NCI-H2171 treated with DMSO at 0.1 percent for 48 hours (cell line): ENCODE results near the gene RAB37.

ENCODE experiments used
- DNase-seq: peaks from one replicate; lab custom pipeline; 2025; lab: John Stamatoyannopoulos, UW

The RAB37 gene

DNA sequence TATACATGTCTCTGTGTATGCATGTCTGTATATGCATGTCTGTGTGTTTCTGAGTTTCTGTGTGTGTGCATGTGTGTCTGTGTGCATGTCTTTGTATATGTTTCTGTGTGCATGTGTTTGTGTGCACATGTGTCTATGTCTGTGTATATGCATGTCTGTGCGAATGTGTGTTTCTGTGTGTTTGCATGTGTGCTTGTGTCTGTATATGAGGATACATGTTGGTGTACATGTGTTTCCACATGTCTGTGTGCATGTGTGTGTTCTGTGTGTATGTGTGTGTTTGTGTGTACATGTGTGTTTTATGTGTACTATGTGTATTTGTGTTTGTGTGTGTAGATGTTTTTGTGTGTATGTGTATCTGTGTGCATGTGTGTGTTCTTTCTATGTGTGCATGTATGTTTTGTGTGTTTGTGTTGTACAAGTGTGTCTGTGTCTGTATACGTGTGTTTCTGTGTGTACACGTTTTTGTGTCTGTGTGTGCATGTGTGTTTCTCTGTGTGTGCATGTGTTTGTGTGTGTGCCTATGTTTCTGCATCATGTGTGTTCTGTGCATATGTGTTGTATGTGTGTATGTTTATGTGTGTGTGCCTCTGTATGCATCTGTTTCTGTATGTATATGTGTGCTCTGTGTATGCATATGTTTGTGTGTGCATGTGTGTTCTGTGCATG, 8.9 kb upstream of the RAB37 start:
- DNase-seq = no peak

GRCh38 chr17:74728702-74729075, 8.4 kb upstream of the RAB37 start:
- no peak for DNase-seq

DNA sequence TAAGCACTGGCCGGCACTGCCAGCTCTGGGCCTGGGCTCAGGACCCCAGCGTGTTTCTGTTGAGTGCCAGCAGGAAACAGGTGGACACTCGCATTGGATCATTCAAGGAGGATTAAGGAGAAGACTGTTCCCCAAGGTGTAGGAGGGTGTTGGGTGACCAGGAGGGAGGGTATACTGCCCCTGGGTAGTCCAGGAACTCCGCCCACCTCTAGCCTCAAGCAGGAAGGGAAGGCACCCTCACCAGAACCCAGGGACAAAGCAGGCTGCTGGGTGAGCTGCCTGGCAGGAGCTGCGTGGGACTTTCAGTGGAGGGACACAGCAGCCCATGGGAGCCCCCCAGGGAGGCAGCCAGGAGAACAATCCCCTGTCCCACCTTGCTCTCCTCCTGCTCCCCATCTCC, 7.7 kb upstream of the RAB37 start:
- no peak for DNase-seq

GRCh38 chr17:74729866-74730265, 7.2 kb upstream of the RAB37 start:
- no peak for DNase-seq

GRCh38 chr17:74730491-74731346, 6.3 kb upstream of the RAB37 start:
- no peak for DNase-seq

- DNase-seq = no peak
These were observed 5.8 kb upstream of the RAB37 start for GRCh38 chr17:74731347-74731605.

DNA sequence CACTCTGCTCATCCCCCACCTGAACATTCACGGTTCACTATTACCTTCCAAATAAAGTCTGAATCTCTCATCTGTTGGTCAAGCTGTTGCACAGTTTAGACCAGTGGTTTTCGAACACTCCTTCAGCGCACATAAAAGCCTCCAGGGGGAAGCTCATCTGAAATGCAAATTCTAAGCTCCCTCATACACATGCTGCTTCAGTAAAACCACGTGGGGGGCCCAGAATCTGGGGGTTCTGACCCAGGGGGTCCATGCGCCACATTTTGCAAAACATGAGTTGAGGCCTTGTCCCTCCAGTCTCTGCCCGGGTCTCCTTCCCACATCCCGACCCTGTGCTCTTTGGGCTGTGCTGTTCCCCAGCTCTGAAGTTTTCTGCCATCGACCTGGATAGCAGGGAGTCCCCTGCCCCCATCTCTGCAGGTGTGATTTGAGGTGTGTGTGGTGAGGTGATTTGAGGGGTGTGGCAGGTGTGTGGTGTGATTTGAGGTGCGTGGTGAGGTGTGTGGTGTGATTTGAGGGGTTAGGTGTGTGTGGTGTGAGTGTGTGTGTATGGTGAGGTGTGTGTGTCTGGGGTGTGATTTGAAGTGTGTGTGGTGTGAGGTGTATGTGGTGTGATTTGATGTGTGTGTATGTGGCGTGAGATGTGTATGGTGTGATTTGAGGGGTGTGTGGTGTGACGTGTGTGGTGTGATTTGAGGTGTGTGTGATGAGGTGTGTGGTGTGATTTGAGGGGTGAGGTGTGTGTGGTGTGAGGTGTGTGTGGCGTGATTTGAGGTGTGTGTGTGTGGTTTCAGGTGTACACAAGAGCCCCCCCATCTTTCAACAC, 4.8 kb upstream of the RAB37 start:
- no peak for DNase-seq

DNA sequence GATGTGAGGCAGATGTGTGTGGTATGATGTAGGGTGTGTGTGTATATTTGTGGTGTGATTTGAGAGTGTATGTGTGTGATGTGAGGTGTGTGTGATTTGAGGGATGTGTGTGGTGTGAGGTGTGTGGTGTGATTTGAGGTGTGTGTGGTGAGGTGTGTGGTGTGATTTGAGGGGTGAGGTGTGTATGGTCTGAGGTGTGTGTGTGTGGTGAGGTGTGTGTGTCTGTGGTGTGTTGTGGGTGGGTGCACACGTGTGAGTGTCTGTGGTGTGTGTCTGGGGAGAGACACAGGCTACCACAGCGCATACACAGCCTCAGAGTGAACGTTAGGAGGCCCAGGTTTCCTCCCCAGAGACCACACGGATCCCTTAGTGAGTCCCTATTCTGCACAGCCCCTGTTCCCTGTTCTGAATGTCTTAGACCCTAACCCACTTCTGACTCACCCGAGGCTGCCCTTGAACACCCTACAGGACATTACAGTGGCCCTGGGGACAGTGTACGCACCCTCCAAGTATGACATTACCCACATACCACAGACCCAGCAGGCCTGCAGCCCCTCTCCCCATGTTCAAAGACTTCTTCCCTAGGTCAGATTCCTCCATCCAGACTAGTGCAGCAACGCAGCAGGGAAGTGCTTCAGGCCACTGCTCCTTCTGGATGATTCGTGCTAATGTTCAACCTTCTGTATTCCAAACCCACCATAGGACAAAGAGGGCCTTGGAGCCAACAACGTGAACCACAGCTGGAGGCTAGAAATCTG, 3.5 kb upstream of the RAB37 start:
- DNase-seq = no peak

DNA sequence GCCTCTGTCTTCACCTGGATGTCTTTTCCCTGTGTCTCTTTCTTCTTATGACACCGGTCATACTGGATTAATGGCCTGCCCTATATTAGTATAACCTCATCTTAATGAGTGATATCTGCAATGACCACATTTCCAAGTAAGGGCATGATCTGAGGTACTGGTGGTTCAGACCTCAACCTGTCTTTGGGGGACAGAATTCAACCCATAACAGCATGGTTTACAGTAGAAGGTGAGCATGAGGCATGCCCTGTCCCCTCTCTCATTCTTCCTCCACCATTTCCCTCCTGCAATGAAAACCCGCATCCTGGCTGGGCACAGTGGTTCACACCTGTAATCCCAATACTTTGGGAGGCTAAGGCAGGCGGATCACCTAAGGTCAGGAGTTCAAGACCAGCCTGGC, 2.8 kb upstream of the RAB37 start:
- no peak for DNase-seq

DNA sequence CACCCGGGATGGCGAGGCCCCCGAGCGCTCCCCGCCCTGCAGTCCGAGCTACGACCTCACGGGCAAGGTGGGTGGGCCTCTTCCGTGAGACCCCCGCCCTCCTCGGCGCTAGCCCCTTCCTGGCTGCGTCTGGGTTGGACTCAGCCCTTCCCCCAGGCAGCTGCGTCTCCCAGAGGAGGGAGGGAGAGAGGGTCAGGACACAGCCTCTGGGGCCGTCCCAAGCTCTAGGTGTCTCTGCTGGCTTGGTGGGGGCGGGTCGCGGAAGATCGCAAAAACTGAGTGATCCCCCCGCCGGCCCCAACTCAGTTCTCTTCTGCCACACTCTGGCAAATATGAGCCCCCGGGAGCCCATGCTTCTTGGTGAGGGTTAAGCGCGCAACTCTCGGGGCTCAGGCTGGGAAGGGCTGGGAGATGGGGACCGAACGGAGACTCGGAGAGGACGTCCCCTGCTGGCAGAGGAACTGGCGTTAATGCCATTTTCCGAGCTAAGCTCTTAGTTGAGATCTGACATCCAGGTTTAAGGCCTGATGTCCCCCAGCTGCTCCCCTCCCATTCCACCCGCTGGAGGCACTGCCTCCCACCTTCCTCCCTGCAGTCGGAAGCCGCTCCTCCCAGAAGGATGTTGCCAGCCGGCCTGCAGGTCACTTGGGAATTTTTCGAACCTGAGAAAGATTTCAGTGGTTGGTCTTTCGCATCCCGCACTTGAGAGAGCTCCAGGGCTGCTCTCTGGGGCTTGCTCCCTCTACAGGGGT, 419 bp downstream of the RAB37 start:
- DNase-seq = peak; percentile 76

GRCh38 chr17:74738051-74738996, 1.3 kb downstream of the RAB37 start:
- DNase-seq = no peak

DNA sequence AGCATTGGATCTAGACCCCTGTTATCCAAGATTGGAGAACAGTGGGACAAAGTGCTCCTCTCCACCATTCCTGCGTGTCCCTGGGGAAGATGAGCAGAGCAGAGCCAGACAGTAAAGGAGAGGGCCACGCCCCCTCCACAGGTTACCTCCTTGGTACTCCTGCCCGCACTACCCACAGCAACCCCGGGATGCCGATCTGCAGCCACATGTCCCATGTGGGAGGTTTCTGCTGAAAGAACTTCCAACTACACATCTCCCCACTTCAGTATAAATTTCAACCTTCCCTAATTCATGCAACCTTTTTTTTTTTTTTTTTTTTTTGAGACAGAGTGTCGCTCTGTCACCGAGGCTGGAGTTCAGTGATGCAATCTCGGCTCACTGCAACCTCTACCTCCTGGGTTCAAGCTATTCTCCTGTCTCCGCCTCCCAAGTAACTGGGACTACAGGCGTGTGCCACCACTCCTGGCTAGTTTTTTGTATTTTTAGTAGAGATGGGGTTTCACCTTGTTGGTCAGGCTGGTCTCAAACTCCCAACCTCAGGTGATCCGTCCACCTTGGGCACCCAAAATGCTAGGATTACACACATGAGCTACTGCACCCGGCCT, 2.3 kb downstream of the RAB37 start:
- no peak for DNase-seq

- DNase-seq = no peak
These were observed 3.1 kb downstream of the RAB37 start for GRCh38 chr17:74740173-74740572.

GRCh38 chr17:74740641-74741387, 3.8 kb downstream of the RAB37 start:
- DNase-seq = no peak

GRCh38 chr17:74742153-74742515, 5.1 kb downstream of the RAB37 start:
- DNase-seq = no peak

- DNase-seq = no peak
These were observed 6.0 kb downstream of the RAB37 start for GRCh38 chr17:74742978-74743545.

- DNase-seq = no peak
These were observed 6.7 kb downstream of the RAB37 start for GRCh38 chr17:74743755-74744154.

DNA sequence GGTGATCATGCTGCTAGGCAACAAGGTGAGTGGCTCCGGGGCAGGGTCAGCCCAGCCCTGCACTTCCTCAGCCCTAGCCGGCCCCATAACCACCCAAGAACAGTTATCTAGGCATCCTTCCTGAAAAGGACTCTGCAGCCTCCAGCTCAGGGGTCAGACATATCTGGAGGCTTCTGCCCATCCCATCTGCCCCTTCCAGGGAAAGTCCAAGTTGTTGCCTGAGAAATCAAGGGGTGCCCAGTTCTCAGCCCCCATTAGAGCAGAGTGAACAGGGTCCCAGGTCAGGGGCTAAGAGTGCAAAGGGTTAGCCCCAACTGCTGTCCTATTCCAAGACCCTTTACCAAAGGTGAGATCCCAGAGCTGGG, 7.3 kb downstream of the RAB37 start:
- no peak for DNase-seq
